Right lobe of liver (tissue), 4 donors: ENCODE results near the gene MTCH1.

Source experiments
- CTCF ChIP-seq, 4 donors: fragments of 200-600 bp in 3 of 4; fragments of 450-650 bp in 1 of 4; IDR thresholded peaks; one replicate each; pipeline versions ENCODE4 v1.5.1 to v1.8.0; 2016 to 2022; ENCODE audit warnings: antibody characterized with exemption in 4 of 4, mild to moderate bottlenecking in 2 of 4
- POLR2A ChIP-seq: fragments of 450-650 bp; IDR thresholded peaks from one replicate; pipeline ENCODE4 v1.6.1; 2017; ENCODE audit warnings: antibody characterized with exemption, mild to moderate bottlenecking
- donor health status: DM: no; HTN: no; CAD: no.
- donor health status: DM: no; HTN: no; CAD: no.
- donor health status: DM: no; HTN: yes; CAD: no.

- no peak for TF ChIP-seq CTCF (IDR thresholded peaks at IDR 0.05)
- no peak for TF ChIP-seq POLR2A
Observed at GRCh38 chr6:36985417-36985807, 584 bp downstream of the MTCH1 start.
